Spleen (tissue), 11 donors: Measurements from ENCODE around the gene IQSEC1. TPM values are rescaled to one million over a fixed set of nuclear protein-coding genes. Genes with fewer than 3 reads are reported as not detected.

Experiments
- DNase-seq: peaks from one replicate; pipeline ENCODE4 v3.0.0-alpha.2; 2020
- H3K27ac ChIP-seq, 8 donors: fragments of 200-600 bp; sonication (generic) in 7 of 8; 1 replicate in 4 of 8; 2 replicates in 4 of 8; pipeline versions ENCODE4 v1.5.0 to v1.8.0; 2016 to 2021; ENCODE audit warnings: inconsistent platforms in 4 of 8, mild to moderate bottlenecking in 4 of 8, moderate library complexity in 1 of 8
- H3K27me3 ChIP-seq, 7 donors: fragments of 200-600 bp; sonication (generic) in 6 of 7; replicated peaks in 1 of 7; 1 replicate in 4 of 7; 2 replicates in 3 of 7; pipeline versions ENCODE4 v1.5.0 to v1.8.0; 2016 to 2021; ENCODE audit warnings: inconsistent platforms in 3 of 7, mild to moderate bottlenecking in 1 of 7
- H3K36me3 ChIP-seq, 6 donors: fragments of 200-600 bp; sonication (generic) in 5 of 6; 1 replicate in 4 of 6; 2 replicates in 2 of 6; pipeline versions ENCODE4 v1.5.0 to v1.8.0; 2016 to 2021; ENCODE audit warnings: inconsistent platforms in 2 of 6
- H3K4me1 ChIP-seq, 6 donors: fragments of 200-600 bp; sonication (generic) in 5 of 6; 1 replicate in 3 of 6; 2 replicates in 3 of 6; pipeline versions ENCODE4 v1.5.0 to v1.8.0; 2016 to 2021; ENCODE audit warnings: inconsistent platforms in 3 of 6
- H3K4me3 ChIP-seq, 8 donors: fragments of 200-600 bp; sonication (generic) in 7 of 8; 1 replicate in 4 of 8; 2 replicates in 4 of 8; pipeline versions ENCODE4 v1.5.0 to v1.8.0; 2016 to 2021; ENCODE audit warnings: inconsistent platforms in 4 of 8, mild to moderate bottlenecking in 4 of 8, moderate library complexity in 2 of 8
- H3K9me3 ChIP-seq, 8 donors: fragments of 200-600 bp; sonication (generic) in 7 of 8; 1 replicate in 4 of 8; 2 replicates in 4 of 8; pipeline versions ENCODE4 v1.5.0 to v1.8.0; 2016 to 2021; ENCODE audit warnings: inconsistent platforms in 4 of 8
- POLR2A ChIP-seq, 3 donors: fragments of 450-650 bp; IDR thresholded peaks; one replicate each; pipeline ENCODE4 v1.5.1; 2017; ENCODE audit warnings: antibody characterized with exemption in 3 of 3, mild to moderate bottlenecking in 1 of 3
- POLR2AphosphoS5 ChIP-seq, 3 donors: sonication (generic); formaldehyde crosslinking; IDR thresholded peaks; one replicate each; pipeline ENCODE4 v1.5.1; 2017; ENCODE audit warnings: antibody characterized with exemption in 3 of 3
- WGBS, 5 donors: extraction: QIAGEN DNeasy Blood & Tissue Kit in 3 of 5; methylation state at CpG; one replicate each; pipeline versions ENCODE4 v1.1.5 to v1.1.7; 2013 to 2018; 5-methylcytosine and 5-hydroxymethylcytosine counted together
- intact Hi-C: fragments of 100-400 bp; cut with DNase I; formaldehyde crosslinking; loops from one replicate; pipeline ENCODE4 v1.15.0; 2023; ENCODE audit warnings: low total_unique reads
- polyA plus RNA-seq, 3 donors: library from polyadenylated mRNA; stranded (reverse); fragments of 200-250 nt; gene quantifications; one replicate each; pipeline ENCODE4 v1.2.1, GENCODE V29; 2013
- total RNA-seq, 7 donors: library from RNA; depleted of rRNA in 3 of 7; stranded (reverse); fragments of >200 nt in 3 of 7; fragmentation: NEBNext Ultra II Directional in 4 of 7; extraction: Animal tissue kit (Norgen Biotek cat#: 25700) in 4 of 7; gene quantifications; one replicate each; pipeline versions ENCODE4 v1.1.0 to v1.2.1, GENCODE V29; 2016 to 2021
- TF ChIP-seq, protein P1 (sequence below), 11 experiments: fragments of 200-600 bp in 7 of 11; fragments of 450-650 bp in 4 of 11; sonication (generic) in 4 of 11; IDR thresholded peaks in 8 of 11; conservative IDR thresholded peaks in 3 of 11; 1 replicate in 7 of 11; 2 replicates in 4 of 11; pipeline versions ENCODE4 v1.4.0 to v1.8.0; 2016 to 2021; ENCODE audit warnings: antibody characterized with exemption in 11 of 11, inconsistent platforms in 4 of 11, mild to moderate bottlenecking in 1 of 11
- donor health status: healthy with polysubstance abuse.
- donor health status: DM: no; HTN: no; CAD: no; lungs with moderate emphysema.
- donor health status: DM: no; HTN: no; CAD: no.
- donor health status: Bipolar disorder and iron deficiency.
- donor health status: healthy.
- donor health status: DM: no; HTN: no; CAD: no.
- donor health status: DM: yes; HTN: yes; CAD: no.

Gene IQSEC1
- total and polyA plus RNA-seq, 10 donors = 23.0 to 170 (median 116) TPM

DNA sequence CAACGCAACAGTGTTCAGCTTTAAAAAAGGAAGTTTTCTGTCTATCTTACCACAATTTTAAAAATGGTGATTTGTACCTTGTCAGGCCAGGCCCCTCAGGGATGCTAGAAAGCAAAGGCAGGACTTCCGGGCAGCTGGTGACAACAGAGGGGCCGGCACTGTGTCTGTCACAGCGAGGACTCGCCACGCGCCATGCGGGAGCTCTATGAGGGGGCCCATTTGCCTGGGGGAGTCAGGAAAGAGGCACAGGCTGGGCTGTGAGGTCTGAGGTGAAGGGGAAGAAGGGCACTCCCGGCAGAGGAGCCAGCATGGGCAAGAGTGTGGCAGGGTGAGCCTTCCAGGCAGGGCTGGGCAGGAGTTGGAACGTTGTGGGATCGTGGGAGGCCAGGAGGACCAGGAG, 7.0 kb downstream of the IQSEC1 start:
- no peak for DNase-seq
- peaks cover 0 to 4% (median 0%) of the 10 kb centered on the region in 6 donors for H3K36me3 ChIP-seq
- TF ChIP-seq POLR2A (IDR thresholded peaks at IDR 0.05) = no peak
- no peak for TF ChIP-seq POLR2AphosphoS5 (IDR thresholded peaks at IDR 0.05)
- TF ChIP-seq, protein P1, sequence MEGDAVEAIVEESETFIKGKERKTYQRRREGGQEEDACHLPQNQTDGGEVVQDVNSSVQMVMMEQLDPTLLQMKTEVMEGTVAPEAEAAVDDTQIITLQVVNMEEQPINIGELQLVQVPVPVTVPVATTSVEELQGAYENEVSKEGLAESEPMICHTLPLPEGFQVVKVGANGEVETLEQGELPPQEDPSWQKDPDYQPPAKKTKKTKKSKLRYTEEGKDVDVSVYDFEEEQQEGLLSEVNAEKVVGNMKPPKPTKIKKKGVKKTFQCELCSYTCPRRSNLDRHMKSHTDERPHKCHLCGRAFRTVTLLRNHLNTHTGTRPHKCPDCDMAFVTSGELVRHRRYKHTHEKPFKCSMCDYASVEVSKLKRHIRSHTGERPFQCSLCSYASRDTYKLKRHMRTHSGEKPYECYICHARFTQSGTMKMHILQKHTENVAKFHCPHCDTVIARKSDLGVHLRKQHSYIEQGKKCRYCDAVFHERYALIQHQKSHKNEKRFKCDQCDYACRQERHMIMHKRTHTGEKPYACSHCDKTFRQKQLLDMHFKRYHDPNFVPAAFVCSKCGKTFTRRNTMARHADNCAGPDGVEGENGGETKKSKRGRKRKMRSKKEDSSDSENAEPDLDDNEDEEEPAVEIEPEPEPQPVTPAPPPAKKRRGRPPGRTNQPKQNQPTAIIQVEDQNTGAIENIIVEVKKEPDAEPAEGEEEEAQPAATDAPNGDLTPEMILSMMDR (IDR thresholded peaks at IDR 0.05 in 8 of 11, conservative IDR thresholded peaks at IDR 0.05 in 3 of 11) = no peak
- intact Hi-C loops = no loop called here
- H3K27ac ChIP-seq = peak overlapping the region in 6 of 8 donors; percentile 18 to 87 (median 68)
- WGBS, 5 donors = 45 to 71% (median 46%) methylated on average over 11 of the region's 11 CpGs
- no peaks in the 10 kb centered on the region for H3K9me3 ChIP-seq
- H3K27me3 ChIP-seq = no peaks in the 10 kb centered on the region
- H3K4me3 ChIP-seq = no peak overlapping the region
- peaks cover 23 to 83% (median 45%) of the 10 kb centered on the region in 6 donors for H3K4me1 ChIP-seq

DNA sequence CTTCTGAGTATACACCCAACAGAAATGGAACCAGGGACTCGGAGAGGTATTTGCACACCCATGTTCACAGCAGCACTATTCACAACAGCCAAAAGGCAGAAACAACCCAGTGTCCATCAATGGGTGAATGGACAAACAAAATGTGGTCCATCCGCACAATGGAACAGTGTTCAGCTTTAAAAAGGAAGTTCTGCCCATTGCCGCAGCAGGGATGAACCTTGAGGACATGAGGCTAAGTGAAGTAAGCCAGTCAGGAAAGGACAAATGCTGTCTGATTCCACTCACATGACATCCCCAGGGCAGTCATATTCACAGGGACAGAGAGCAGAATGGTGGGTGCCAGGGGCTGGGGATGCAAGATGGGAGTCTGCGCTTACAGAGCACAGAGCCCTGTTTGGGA, 7.5 kb downstream of the IQSEC1 start:
- Histone ChIP-seq H3K9me3 (no peaks in the 10 kb centered on the region), H3K36me3 (peaks cover 0 to 4% (median 0%) of the 10 kb centered on the region in 6 donors), H3K27ac (peak overlapping the region in 5 of 8 donors; percentile 20 to 87 (median 78)), H3K27me3 (no peaks in the 10 kb centered on the region), H3K4me1 (peaks cover 23 to 78% (median 42%) of the 10 kb centered on the region in 6 donors), H3K4me3 (no peak overlapping the region)
- intact Hi-C loops = no loop called here
- 65 to 85% (median 78%) methylated on average over 4 of the region's 4 CpGs for WGBS, 5 donors
- DNase-seq = no peak
- TF ChIP-seq, protein P1 (IDR thresholded peaks at IDR 0.05 in 8 of 11, conservative IDR thresholded peaks at IDR 0.05 in 3 of 11) = no peak
- TF ChIP-seq POLR2A (IDR thresholded peaks at IDR 0.05) (no peak), POLR2AphosphoS5 (IDR thresholded peaks at IDR 0.05) (no peak)

DNA sequence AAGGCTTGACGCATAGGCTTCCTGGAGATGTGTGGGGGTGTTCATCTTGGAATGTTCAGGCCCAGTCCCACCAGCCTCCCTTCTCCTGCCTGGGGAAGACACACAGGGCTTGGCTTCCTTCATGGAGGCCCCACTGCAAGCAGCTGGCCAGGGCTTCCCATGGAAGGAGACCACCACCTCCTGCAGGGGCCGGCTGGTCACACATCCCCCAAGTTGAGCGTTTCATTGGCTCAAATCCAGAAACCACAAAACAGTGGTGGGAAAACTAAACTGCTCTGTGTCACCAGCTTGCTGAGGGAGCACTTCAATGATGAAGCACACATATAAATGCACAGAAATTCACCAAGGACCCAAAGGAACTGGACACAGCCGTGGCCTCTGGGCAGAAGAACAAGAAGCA, 8.3 kb downstream of the IQSEC1 start:
- Histone ChIP-seq H3K27ac (no peak overlapping the region), H3K4me3 (no peak overlapping the region), H3K9me3 (no peaks in the 10 kb centered on the region), H3K4me1 (peaks cover 15 to 71% (median 35%) of the 10 kb centered on the region in 6 donors), H3K36me3 (peaks cover 0 to 4% (median 0%) of the 10 kb centered on the region in 6 donors), H3K27me3 (no peaks in the 10 kb centered on the region)
- TF ChIP-seq POLR2A (IDR thresholded peaks at IDR 0.05) (no peak), POLR2AphosphoS5 (IDR thresholded peaks at IDR 0.05) (no peak)
- no peak for DNase-seq
- WGBS, 5 donors = 47 to 64% (median 59%) methylated on average over 4 of the region's 4 CpGs
- intact Hi-C loops = no loop called here

DNA sequence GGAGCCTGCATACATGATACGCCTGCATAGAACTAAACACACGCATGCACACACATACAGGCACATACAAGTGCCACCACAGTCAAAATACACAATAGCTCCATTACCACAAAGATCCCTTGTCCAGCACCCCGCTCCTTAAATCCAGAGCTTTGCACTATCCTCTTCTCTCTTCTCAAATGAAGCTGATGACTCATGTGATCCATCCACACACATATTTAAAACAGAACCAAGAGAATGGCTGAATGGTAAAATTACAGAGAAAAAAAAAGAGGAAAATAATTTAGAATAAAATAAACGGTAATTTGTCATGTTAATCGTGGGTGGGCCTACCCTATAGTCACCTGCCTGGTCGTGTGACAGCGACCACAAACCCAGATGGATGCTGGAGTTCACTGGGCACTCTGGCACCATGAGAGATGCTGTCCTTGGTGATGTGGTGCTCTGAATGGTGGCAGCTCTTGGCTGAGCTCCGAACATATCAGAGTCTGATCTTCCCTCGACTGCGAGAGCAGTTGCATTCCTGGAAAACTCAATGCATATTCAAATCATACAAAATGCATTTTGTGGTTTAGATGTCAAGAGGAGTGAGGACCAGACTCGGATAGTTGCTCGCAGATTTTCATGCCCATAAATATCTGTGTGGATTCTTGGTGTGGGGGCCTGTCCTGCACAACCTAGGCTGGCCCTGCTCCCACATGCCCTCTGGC, 8.9 kb downstream of the IQSEC1 start:
- Histone ChIP-seq H3K36me3 (peaks cover 0 to 4% (median 0%) of the 10 kb centered on the region in 6 donors), H3K9me3 (no peaks in the 10 kb centered on the region), H3K4me3 (no peak overlapping the region), H3K27ac (no peak overlapping the region), H3K4me1 (peaks cover 10 to 64% (median 28%) of the 10 kb centered on the region in 6 donors), H3K27me3 (no peaks in the 10 kb centered on the region)
- 78 to 87% (median 82%) methylated on average over 12 of the region's 12 CpGs for WGBS, 5 donors
- intact Hi-C loops = no loop called here
- DNase-seq = no peak
- no peak for TF ChIP-seq POLR2A (IDR thresholded peaks at IDR 0.05)

- Histone ChIP-seq H3K9me3 (no peaks in the 10 kb centered on the region), H3K4me1 (peaks cover 4 to 53% (median 19%) of the 10 kb centered on the region in 6 donors), H3K36me3 (peaks cover 0 to 4% (median 0%) of the 10 kb centered on the region in 6 donors), H3K4me3 (no peak overlapping the region), H3K27me3 (no peaks in the 10 kb centered on the region), H3K27ac (no peak overlapping the region)
- TF ChIP-seq POLR2AphosphoS5 (IDR thresholded peaks at IDR 0.05) = no peak
- WGBS, 5 donors = 69 to 84% (median 71%) methylated on average over 3 of the region's 3 CpGs
- intact Hi-C loops = no loop called here
- DNase-seq = no peak
These were observed 10.0 kb downstream of the IQSEC1 start for GRCh38 chr3:13063225-13063624.
